Medulla oblongata (tissue), 1 donor: ENCODE measurements around the gene UNKL.
A peak's percentile ranks its signal among the peaks of the same experiment; 100 is the strongest.

Experiments used
- DNase-seq: peaks from one replicate; pipeline ENCODE4 v3.0.0-alpha.2; 2015; ENCODE audit errors: extremely low spot score

The UNKL gene

DNA sequence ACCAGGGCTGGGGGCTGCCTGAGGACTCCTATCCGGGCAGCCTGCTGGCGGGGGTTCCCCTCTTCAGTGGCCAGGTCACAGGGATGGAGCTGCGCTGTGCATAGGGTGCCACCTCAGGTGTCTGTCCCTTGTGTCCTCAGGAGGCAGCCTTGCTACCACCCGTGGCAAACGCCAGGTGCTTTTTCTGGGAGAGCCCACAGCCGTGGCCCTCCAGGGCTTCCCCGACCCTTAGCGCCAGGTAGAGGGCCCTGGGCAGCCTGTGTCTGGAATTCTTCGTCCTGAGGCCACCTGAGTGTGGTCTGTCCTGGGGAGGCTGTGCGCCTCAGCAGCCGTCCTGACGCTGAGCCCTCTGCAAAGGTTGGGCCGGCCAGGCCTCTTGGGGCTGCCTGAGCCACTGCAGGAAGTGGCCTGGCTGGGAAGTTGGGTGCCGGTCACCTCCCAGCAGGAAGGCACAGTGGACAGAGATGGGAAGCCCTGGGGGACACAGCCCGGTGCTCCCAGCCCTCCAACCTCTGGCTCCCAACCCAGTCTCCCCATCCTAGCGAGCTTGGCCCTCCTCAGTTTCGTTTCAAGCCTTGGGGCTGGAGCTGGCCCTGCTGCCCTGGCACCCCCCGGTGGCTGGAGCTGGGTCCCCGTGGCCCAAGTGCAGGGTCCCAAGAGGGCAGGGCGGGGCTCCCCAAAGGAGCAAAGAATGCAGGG, 88.7 kb downstream of the UNKL start:
- no peak for DNase-seq

DNA sequence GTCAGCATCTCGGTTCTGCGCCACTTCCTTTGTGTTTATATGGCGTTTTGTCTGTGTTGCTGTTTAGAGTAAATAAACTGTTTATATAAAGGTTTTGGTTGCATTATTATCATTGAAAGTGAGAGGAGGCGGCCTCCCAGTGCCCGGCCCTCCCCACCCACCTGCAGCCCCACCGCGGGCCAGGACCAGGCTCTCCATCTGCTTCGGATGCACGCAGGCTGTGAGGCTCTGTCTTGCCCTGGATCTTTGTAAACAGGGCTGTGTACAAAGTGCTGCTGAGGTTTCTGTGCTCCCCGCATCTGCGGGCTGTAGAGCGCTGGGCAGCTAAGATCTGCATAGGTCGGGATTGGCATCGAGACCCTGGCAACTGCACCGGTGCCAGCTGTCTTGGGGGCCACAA, 89.2 kb downstream of the UNKL start:
- DNase-seq, result no peak

DNA sequence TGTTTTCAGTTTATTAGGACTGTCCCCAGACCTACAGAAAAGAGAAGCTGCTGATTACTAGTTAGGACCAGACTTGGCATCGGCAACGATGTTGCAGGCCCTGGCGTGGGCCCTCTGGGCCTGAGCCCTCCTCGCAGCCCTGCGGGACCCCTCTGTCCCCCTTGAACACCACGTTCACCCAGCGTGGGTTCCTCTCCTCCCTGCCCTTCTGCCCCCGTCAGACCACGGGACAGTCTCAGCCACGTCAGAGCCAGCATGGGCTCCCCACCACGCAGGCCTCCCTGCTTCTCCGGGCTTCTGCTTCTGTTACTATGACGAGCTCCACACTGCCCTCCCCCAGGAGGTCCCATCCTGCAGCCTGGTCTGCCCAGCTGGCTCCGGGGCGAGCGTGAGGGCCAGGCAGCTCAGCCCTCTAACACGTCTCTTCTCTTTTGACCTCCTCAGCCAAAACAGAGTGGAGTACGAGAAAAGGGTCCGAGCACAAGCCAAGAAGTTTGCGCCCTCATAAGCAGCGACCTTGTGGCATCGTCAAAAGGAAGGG, 90.1 kb downstream of the UNKL start:
- DNase-seq, result no peak

- DNase-seq, result peak; percentile 54
Observed at GRCh38 chr16:1323296-1324239, 90.9 kb downstream of the UNKL start.

DNA sequence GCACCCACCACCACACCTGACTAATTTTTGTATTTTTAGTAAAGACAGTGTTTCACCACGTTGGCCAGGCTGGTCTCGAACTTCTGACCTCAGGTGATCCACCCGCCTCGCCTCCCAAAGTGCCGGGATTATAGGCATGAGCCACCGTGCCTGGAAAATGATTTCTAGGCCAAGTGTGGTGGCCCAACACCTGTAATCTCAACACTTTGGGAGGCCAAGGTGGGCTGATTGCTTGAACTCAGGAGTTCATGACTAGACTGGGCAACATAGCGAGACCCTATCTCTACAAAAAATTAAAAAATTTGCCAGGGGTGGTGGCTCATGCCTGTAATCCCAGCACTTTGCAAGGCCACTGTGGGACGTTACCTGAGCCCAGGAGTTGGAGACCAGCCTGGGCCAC, 92.1 kb downstream of the UNKL start:
- DNase-seq, result no peak

GRCh38 chr16:1320658-1321240, 93.8 kb downstream of the UNKL start:
- no peak for DNase-seq

DNA sequence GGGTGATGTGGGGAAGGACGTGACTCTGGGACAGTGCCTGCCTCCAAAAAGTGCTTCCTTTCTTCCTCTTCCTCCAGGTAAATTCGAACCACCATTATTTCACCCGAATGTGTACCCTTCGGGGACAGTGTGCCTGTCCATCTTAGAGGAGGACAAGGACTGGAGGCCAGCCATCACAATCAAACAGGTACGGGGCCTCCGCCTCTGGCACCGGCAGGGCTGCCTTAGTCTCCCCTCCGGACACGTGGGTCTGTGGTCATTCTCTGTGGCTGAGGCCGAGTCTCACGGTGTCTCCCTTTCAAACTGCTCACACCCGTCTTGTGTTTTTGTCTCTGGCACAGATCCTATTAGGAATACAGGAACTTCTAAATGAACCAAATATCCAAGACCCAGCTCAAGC, 94.4 kb downstream of the UNKL start:
- DNase-seq, result no peak

DNA sequence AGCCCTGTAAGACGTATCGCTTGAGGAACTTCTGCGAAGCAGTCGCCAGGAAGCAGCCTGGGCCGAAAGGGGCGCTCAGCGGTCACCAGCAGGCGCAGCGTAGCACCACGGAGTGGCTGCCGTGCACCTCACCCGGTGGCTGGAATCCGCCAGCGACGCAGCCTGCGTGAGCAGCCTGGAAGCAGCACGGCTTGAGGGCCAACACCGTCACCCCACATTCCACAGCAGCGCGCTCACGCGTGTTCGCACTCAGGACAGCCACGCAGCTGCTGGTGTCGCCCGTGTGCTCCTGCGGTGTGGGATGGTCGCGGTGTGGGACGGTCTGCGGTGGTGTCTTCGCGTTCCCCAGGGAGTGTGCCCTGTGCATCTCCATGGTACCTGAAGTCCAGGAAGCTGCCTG, 95.5 kb downstream of the UNKL start:
- DNase-seq, result no peak

GRCh38 chr16:1318268-1318545, 96.3 kb downstream of the UNKL start:
- no peak for DNase-seq

GRCh38 chr16:1317479-1318267, 96.8 kb downstream of the UNKL start:
- no peak for DNase-seq

GRCh38 chr16:1316033-1316405, 98.5 kb downstream of the UNKL start:
- DNase-seq, result no peak

- no peak for DNase-seq
Observed at GRCh38 chr16:1315081-1316032, 99.1 kb downstream of the UNKL start.

- DNase-seq, result no peak
Observed at GRCh38 chr16:1314399-1315068, 100.0 kb downstream of the UNKL start.

- no peak for DNase-seq
Observed at GRCh38 chr16:1313721-1314369, 100.7 kb downstream of the UNKL start.
